PC-3 (cell line): Measurements from ENCODE around the gene ALKBH1.

Experiments used
- CTCF ChIP-seq: fragments of 300-600 bp; sonication (generic); conservative IDR thresholded peaks from 2 replicates; pipeline ENCODE4 v1.5.1; 2017; ENCODE audit warnings: antibody characterized with exemption, low read depth, mild to moderate bottlenecking, low read length
- EZH2 ChIP-seq: fragments of 300-600 bp; sonication (generic); IDR thresholded peaks from one replicate; pipeline ENCODE4 v1.6.1; 2017; ENCODE audit warnings: antibody characterized with exemption, mild to moderate bottlenecking, low read length; ENCODE audit not compliant: unreplicated experiment

GRCh38 chr14:77691259-77691658 is 16.6 kb downstream of the ALKBH1 start:
- TF ChIP-seq CTCF (no peak), EZH2 (no peak)
